Adrenal gland (tissue), 12 donors: ENCODE results near the gene TBXAS1. TPM values are rescaled to one million over a fixed set of nuclear protein-coding genes. Genes with fewer than 3 reads are reported as not detected.

Experiments
- DNase-seq, 7 donors: peaks; one replicate each; pipeline ENCODE4 v3.0.0-alpha.2; 2019 to 2020
- H3K27ac ChIP-seq, 5 donors: fragments of 200-600 bp; sonication (generic) in 4 of 5; 1 replicate in 3 of 5; 2 replicates in 2 of 5; pipeline versions ENCODE4 v1.5.1 to v1.8.0; 2016 to 2020; ENCODE audit warnings: mild to moderate bottlenecking in 1 of 5
- H3K27me3 ChIP-seq: fragments of 200-600 bp; 2 replicates; pipeline ENCODE4 v1.8.0; 2021
- H3K36me3 ChIP-seq, 2 donors: fragments of 200-600 bp; replicated peaks in 1 of 2; 1 replicate in 1 of 2; 2 replicates in 1 of 2; pipeline versions ENCODE4 v1.5.1 to v1.8.0; 2018 to 2022
- H3K4me1 ChIP-seq, 2 donors: fragments of 200-600 bp; replicated peaks in 1 of 2; 1 replicate in 1 of 2; 2 replicates in 1 of 2; pipeline versions ENCODE4 v1.5.1 to v1.8.0; 2018 to 2021
- H3K4me3 ChIP-seq, 4 donors: fragments of 200-600 bp; sonication (generic) in 3 of 4; one replicate each; pipeline ENCODE4 v1.5.1; 2016 to 2018
- H3K9me3 ChIP-seq, 3 donors: fragments of 200-600 bp; sonication (generic) in 1 of 3; replicated peaks in 1 of 3; 1 replicate in 2 of 3; 2 replicates in 1 of 3; pipeline versions ENCODE4 v1.5.1 to v1.8.0; 2016 to 2021
- POLR2A ChIP-seq, 2 donors: fragments of 450-650 bp; IDR thresholded peaks; one replicate each; pipeline ENCODE4 v1.6.1; 2017; ENCODE audit warnings: antibody characterized with exemption in 2 of 2, mild to moderate bottlenecking in 2 of 2, moderate library complexity in 1 of 2
- WGBS, 4 donors: extraction: QIAGEN DNeasy Blood & Tissue Kit in 2 of 4; methylation state at CpG; one replicate each; pipeline versions ENCODE4 v1.1.5 to v1.1.7; 2013 to 2017; 5-methylcytosine and 5-hydroxymethylcytosine counted together
- intact Hi-C, 2 donors: fragments of 100-400 bp; cut with DNase I; formaldehyde crosslinking; loops; one replicate each; pipeline versions ENCODE4 v1.14.1 to v1.15.0; 2022 to 2023
- polyA plus RNA-seq, 3 donors: library from polyadenylated mRNA; stranded (reverse); fragments of 200-250 nt in 2 of 3; fragments of 350-450 nt in 1 of 3; fragmentation: Illumina TruSeq in 1 of 3; extraction: RNeasy Lipid Tissue Mini Kit (QIAGEN cat#74804) in 1 of 3; gene quantifications; one replicate each; pipeline ENCODE4 v1.2.3, GENCODE V29; 2013 to 2014
- total RNA-seq, 9 donors: library from RNA; depleted of rRNA in 4 of 9; stranded (reverse); fragments of >200 nt in 4 of 9; fragments of 120-200 nt in 1 of 9; fragmentation: NEBNext Ultra II Directional in 1 of 9; extraction: Animal tissue kit (Norgen Biotek cat#: 25700) in 1 of 9; gene quantifications; one replicate each; pipeline versions ENCODE4 v1.1.0 to v1.2.4, GENCODE V29; 2013 to 2023
- TF ChIP-seq, protein P1 (sequence below), 6 experiments: fragments of 450-650 bp in 4 of 6; fragments of 200-600 bp in 2 of 6; sonication (generic) in 1 of 6; IDR thresholded peaks; 1 replicate in 5 of 6; 2 replicates in 1 of 6; pipeline versions ENCODE4 v1.5.1 to v1.8.0; 2016 to 2021; ENCODE audit warnings: antibody characterized with exemption in 6 of 6, mild to moderate bottlenecking in 2 of 6, moderate library complexity in 1 of 6
- donor health status: healthy with polysubstance abuse.
- donor health status: Bipolar disorder and iron deficiency.
- donor health status: DM: yes; HTN: yes; CAD: no.
- donor health status: DM: no; HTN: no; CAD: no.
- donor health status: DM: no; HTN: no; CAD: no.
- donor health status: DM: yes; HTN: yes; CAD: no.

Gene TBXAS1
- total and polyA plus RNA-seq, 12 donors = 9.0 to 87.0 (median 27.3) TPM

GRCh38 chr7:139915864-139916716 is 87.0 kb downstream of the TBXAS1 start:
- WGBS, 4 donors = 46 to 67% (median 57%) methylated on average over 7 to 10 of the region's 10 CpGs
- Histone ChIP-seq H3K36me3 (no peaks in the 10 kb centered on the region), H3K27me3 (no peaks in the 10 kb centered on the region), H3K27ac (peak overlapping the region in 3 of 5 donors; percentile 32 to 87 (median 54)), H3K9me3 (no peaks in the 10 kb centered on the region), H3K4me3 (no peak overlapping the region), H3K4me1 (peaks cover 15 to 19% of the 10 kb centered on the region in 2 donors)
- intact Hi-C loops = no loop called here
- no peak for TF ChIP-seq POLR2A (IDR thresholded peaks at IDR 0.05)
- TF ChIP-seq, protein P1, sequence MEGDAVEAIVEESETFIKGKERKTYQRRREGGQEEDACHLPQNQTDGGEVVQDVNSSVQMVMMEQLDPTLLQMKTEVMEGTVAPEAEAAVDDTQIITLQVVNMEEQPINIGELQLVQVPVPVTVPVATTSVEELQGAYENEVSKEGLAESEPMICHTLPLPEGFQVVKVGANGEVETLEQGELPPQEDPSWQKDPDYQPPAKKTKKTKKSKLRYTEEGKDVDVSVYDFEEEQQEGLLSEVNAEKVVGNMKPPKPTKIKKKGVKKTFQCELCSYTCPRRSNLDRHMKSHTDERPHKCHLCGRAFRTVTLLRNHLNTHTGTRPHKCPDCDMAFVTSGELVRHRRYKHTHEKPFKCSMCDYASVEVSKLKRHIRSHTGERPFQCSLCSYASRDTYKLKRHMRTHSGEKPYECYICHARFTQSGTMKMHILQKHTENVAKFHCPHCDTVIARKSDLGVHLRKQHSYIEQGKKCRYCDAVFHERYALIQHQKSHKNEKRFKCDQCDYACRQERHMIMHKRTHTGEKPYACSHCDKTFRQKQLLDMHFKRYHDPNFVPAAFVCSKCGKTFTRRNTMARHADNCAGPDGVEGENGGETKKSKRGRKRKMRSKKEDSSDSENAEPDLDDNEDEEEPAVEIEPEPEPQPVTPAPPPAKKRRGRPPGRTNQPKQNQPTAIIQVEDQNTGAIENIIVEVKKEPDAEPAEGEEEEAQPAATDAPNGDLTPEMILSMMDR (IDR thresholded peaks at IDR 0.05) = no peak
- peak; percentile 57 to 85 (median 79) for DNase-seq

GRCh38 chr7:139916717-139917395 is 87.8 kb downstream of the TBXAS1 start:
- TF ChIP-seq, protein P1 (IDR thresholded peaks at IDR 0.05) = no peak
- no peak for TF ChIP-seq POLR2A (IDR thresholded peaks at IDR 0.05)
- DNase-seq = no peak
- Histone ChIP-seq H3K9me3 (no peaks in the 10 kb centered on the region), H3K4me3 (no peak overlapping the region), H3K36me3 (no peaks in the 10 kb centered on the region), H3K27ac (peak overlapping the region in 2 of 5 donors; percentile 32 to 87), H3K4me1 (peaks cover 15 to 19% of the 10 kb centered on the region in 2 donors), H3K27me3 (no peaks in the 10 kb centered on the region)
- 63 to 84% (median 66%) methylated on average over 8 to 10 of the region's 10 CpGs for WGBS, 4 donors
- intact Hi-C loops = no loop called here

- Histone ChIP-seq H3K4me3 (no peak overlapping the region), H3K4me1 (peaks cover 15 to 19% of the 10 kb centered on the region in 2 donors), H3K9me3 (no peaks in the 10 kb centered on the region), H3K36me3 (no peaks in the 10 kb centered on the region), H3K27ac (no peak overlapping the region), H3K27me3 (no peaks in the 10 kb centered on the region)
- 89 to 96% (median 93%) methylated on average over 2 of the region's 2 CpGs for WGBS, 4 donors
- intact Hi-C loops = no loop called here
- TF ChIP-seq, protein P1 (IDR thresholded peaks at IDR 0.05) = no peak
- TF ChIP-seq POLR2A (IDR thresholded peaks at IDR 0.05) = no peak
- no peak for DNase-seq
These were observed 88.8 kb downstream of the TBXAS1 start for GRCh38 chr7:139917851-139918250.

DNA sequence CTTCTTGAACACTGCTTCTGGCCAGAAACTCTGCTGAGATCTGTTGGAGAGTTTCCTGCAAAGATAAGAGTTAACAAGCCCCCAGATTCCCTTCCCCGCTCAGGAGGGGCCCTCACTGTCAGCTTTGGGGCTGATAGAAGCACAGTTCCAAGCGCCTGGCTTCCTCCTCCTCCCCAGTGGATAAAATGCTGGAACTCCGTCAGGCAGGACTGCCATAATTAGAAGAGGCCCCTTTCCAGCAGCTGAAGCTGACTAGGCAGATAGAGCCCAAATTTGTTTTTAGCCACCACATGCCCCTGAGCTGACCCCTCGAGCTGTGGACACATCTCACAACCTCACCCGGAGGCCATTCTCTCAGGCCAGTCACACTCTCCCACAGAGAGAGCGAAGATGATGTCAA is 89.4 kb downstream of the TBXAS1 start:
- no peak for TF ChIP-seq POLR2A (IDR thresholded peaks at IDR 0.05)
- TF ChIP-seq, protein P1 (IDR thresholded peaks at IDR 0.05) = no peak
- WGBS, 4 donors = 50 to 62% (median 51%) methylated on average over 5 to 6 of the region's 6 CpGs
- no peak overlapping the region for H3K4me3 ChIP-seq
- intact Hi-C loops = no loop called here
- peak in 4 of 7 donors; percentile 7 to 57 (median 27) for DNase-seq
- no peak overlapping the region for H3K27ac ChIP-seq
- no peaks in the 10 kb centered on the region for H3K27me3 ChIP-seq
- peaks cover 15 to 19% of the 10 kb centered on the region in 2 donors for H3K4me1 ChIP-seq
- H3K9me3 ChIP-seq = no peaks in the 10 kb centered on the region
- no peaks in the 10 kb centered on the region for H3K36me3 ChIP-seq
